Mesothelial cell of epicardium (in vitro differentiated cells): Measurements from ENCODE around the gene ARID4A. TPM values are rescaled to one million over a fixed set of nuclear protein-coding genes. Genes with fewer than 3 reads are reported as not detected.
"Not testable (repeated sequence)": the region's sequence is repeated elsewhere in the genome, so short reads cannot be mapped to it uniquely, and the experiment has no call there.

ENCODE experiments used
- DNase-seq, 2 experiments: peaks; one replicate each; pipeline ENCODE4 v3.0.0; 2021; ENCODE audit warnings: low spot score in 2 of 2; ENCODE audit not compliant: unreplicated experiment in 2 of 2
- H3K27ac Mint-ChIP-seq: 2 replicates; pipeline ENCODE4 v1.8.0; 2021; ENCODE audit warnings: mixed read lengths
- H3K27me3 Mint-ChIP-seq: 2 replicates; pipeline ENCODE4 v1.8.0; 2021; ENCODE audit warnings: low read depth, mixed read lengths
- H3K36me3 Mint-ChIP-seq: 2 replicates; pipeline ENCODE4 v1.8.0; 2021; ENCODE audit warnings: mixed read lengths
- H3K4me1 Mint-ChIP-seq: 2 replicates; pipeline ENCODE4 v1.8.0; 2021; ENCODE audit warnings: mixed read lengths
- H3K4me3 Mint-ChIP-seq: 2 replicates; pipeline ENCODE4 v1.8.0; 2021; ENCODE audit warnings: mild to moderate bottlenecking, moderate library complexity, mixed read lengths
- H3K9me3 Mint-ChIP-seq: 2 replicates; pipeline ENCODE4 v1.8.0; 2021; ENCODE audit warnings: mixed read lengths
- CTCF ChIP-seq: fragments of 200-600 bp; sonication (generic); IDR thresholded peaks from one replicate; pipeline ENCODE4 v1.5.0; 2021; ENCODE audit warnings: antibody characterized with exemption; ENCODE audit not compliant: unreplicated experiment
- total RNA-seq: library from RNA; stranded (reverse); gene quantifications from 3 replicates; pipeline ENCODE4 v1.2.1, GENCODE V29; 2021

ARID4A gene
- total RNA-seq, 1 donor from 2014 or later = 32.9 TPM

- no peak for TF ChIP-seq CTCF
- Mint-ChIP-seq H3K4me3 (no peak overlapping the region), H3K36me3 (peaks cover 20% of the 10 kb centered on the region), H3K9me3 (no peaks in the 10 kb centered on the region), H3K27ac (no peak overlapping the region), H3K27me3 (no peaks in the 10 kb centered on the region), H3K4me1 (no peaks in the 10 kb centered on the region)
- no peak for DNase-seq
Measured at GRCh38 chr14:58408681-58409215, 110.4 kb downstream of the ARID4A start.

GRCh38 chr14:58414845-58415244 lies 116.5 kb downstream of the ARID4A start:
- no peak for TF ChIP-seq CTCF
- peaks cover 19% of the 10 kb centered on the region for H3K9me3 Mint-ChIP-seq
- H3K36me3 Mint-ChIP-seq = peaks cover 43% of the 10 kb centered on the region
- H3K4me1 Mint-ChIP-seq = no peaks in the 10 kb centered on the region
- no peak for DNase-seq
- H3K27me3 Mint-ChIP-seq = no peaks in the 10 kb centered on the region
- no peak overlapping the region for H3K27ac Mint-ChIP-seq
- no peak overlapping the region for H3K4me3 Mint-ChIP-seq

- H3K36me3 Mint-ChIP-seq = peaks cover 40% of the 10 kb centered on the region
- no peak for TF ChIP-seq CTCF
- H3K27me3 Mint-ChIP-seq = no peaks in the 10 kb centered on the region
- no peak overlapping the region for H3K4me3 Mint-ChIP-seq
- DNase-seq = no peak
- H3K4me1 Mint-ChIP-seq = no peaks in the 10 kb centered on the region
- no peak overlapping the region for H3K27ac Mint-ChIP-seq
- peaks cover 19% of the 10 kb centered on the region for H3K9me3 Mint-ChIP-seq
Measured at GRCh38 chr14:58415636-58416547, 117.5 kb downstream of the ARID4A start.

- not testable (repeated sequence) for DNase-seq, H3K27ac Mint-ChIP-seq, H3K27me3 Mint-ChIP-seq, H3K4me3 Mint-ChIP-seq, H3K4me1 Mint-ChIP-seq
- Mint-ChIP-seq H3K36me3 (peaks cover 40% of the 10 kb centered on the region), H3K9me3 (peaks cover 19% of the 10 kb centered on the region)
Measured at GRCh38 chr14:58416934-58417333, 118.6 kb downstream of the ARID4A start.

Other genes with a start within 250 kb of the ARID4A start
- gene ARMH4, start 146.3 kb upstream of the ARID4A start, total RNA-seq = 18.8 to 19.8 TPM (median 19.6 TPM) in 3 replicates
- gene ACTR10, start 98.4 kb upstream of the ARID4A start, total RNA-seq = 62.2 to 71.5 TPM (median 67.1 TPM) in 3 replicates
- 133 to 142 TPM (median 133 TPM) in 3 replicates for gene PSMA3, start 53.7 kb upstream of the ARID4A start, total RNA-seq
- gene TOMM20L, start 97.4 kb downstream of the ARID4A start, total RNA-seq = 0.47 TPM in 1 of 3 replicates, not detected in the others
- gene TIMM9, start 129.0 kb downstream of the ARID4A start, total RNA-seq = 40.5 to 43.9 TPM (median 40.8 TPM) in 3 replicates
- 18.3 to 20.7 TPM (median 19.7 TPM) in 3 replicates for gene KIAA0586, start 129.2 kb downstream of the ARID4A start, total RNA-seq